Measurements from ENCODE around the gene FUCA1. TPM values are rescaled to one million over a fixed set of nuclear protein-coding genes. Genes with fewer than 3 reads are reported as not detected.

The FUCA1 gene
- total RNA-seq, 4 donors from 2014 or later, result 10.1 to 32.2 (median 17.5) TPM

DNA sequence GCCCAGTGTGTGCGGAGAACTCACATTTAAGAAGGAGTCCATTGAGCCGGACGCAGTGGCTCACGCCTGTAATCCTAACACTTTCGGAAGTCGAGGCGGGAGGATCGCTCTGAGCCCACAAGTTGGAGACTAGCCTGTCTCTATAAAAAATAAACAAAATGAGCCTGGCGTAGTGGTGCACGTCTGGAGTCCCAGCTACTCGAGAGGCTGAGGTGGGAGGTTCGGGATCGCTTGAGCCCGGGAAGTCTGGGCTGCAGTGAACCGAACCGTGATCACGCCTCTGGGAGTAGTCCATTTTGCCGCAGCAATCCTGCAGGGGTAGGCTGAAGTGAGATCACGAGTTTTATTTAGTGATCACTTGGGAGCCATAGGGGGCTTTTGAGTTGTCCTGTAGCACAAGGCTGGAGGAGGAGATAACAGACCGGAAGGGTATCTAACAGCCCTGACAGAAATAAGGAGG is 497 bp upstream of the FUCA1 start:
- peak overlapping the region; percentile 79 to 83 (median 82) for H3K27ac ChIP-seq
- WGBS, 2 donors, result 11 to 18% methylated on average over 17 to 19 of the region's 20 CpGs
- no peak for DNase-seq
- peaks cover 0 to 19% (median 3%) of the 10 kb centered on the region in 3 donors for H3K36me3 ChIP-seq
- no peak for TF ChIP-seq POLR2A (IDR thresholded peaks at IDR 0.05)
- H3K4me1 ChIP-seq, result peaks cover 11 to 35% (median 14%) of the 10 kb centered on the region in 3 donors
- no peaks in the 10 kb centered on the region for H3K9me3 ChIP-seq
- no peaks in the 10 kb centered on the region for H3K27me3 ChIP-seq
- H3K4me3 ChIP-seq, result peak overlapping the region; percentile 73 to 89 (median 82)
- intact Hi-C loops (cut with DNase I), result loop anchor here (10.0 kb wide), 1 partner anchor 64 kb away; the partner anchor contains the start of gene GALE

DNA sequence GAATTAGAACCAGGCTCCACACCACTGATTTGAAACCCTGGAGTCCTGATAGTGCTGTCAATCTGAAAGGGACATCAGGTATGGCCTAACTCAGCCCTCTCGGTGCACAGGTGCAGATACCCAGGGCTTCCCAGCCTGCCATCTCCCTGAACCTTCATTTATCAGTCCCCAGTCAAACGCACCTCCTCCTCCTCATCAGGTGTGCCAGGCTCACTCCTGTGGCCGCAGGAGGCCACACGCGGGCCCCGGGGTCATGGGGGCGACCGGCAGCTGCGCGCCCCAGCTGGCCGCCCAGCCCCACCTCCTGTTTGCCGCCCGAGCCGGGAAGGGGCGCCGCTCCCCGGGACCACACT is 572 bp downstream of the FUCA1 start:
- Histone ChIP-seq H3K4me3 (peak overlapping the region; percentile 73 to 89 (median 82)), H3K27ac (peak overlapping the region; percentile 79 to 83 (median 82)), H3K36me3 (peaks cover 0 to 30% (median 3%) of the 10 kb centered on the region in 3 donors), H3K4me1 (peaks cover 11 to 35% (median 14%) of the 10 kb centered on the region in 3 donors), H3K27me3 (no peaks in the 10 kb centered on the region), H3K9me3 (no peaks in the 10 kb centered on the region)
- no peak for DNase-seq
- intact Hi-C loops (cut with DNase I), result loop anchor here (10.0 kb wide), 1 partner anchor 63 kb away; the partner anchor contains the start of gene GALE
- WGBS, 2 donors, result 8 to 23% methylated on average over 2 of the region's 17 CpGs
- no peak for TF ChIP-seq POLR2A (IDR thresholded peaks at IDR 0.05)
- no peak for TF ChIP-seq CTCF (IDR thresholded peaks at IDR 0.05)

- no peak for DNase-seq
- Histone ChIP-seq H3K4me3 (no peak overlapping the region), H3K27me3 (no peaks in the 10 kb centered on the region), H3K9me3 (no peaks in the 10 kb centered on the region), H3K36me3 (peaks cover 0 to 46% (median 3%) of the 10 kb centered on the region in 3 donors), H3K27ac (no peak overlapping the region), H3K4me1 (peaks cover 11 to 35% (median 14%) of the 10 kb centered on the region in 3 donors)
- TF ChIP-seq CTCF (IDR thresholded peaks at IDR 0.05) (no peak), POLR2A (IDR thresholded peaks at IDR 0.05) (no peak)
- WGBS, 2 donors, result 72 to 79% methylated on average over 4 of the region's 4 CpGs
- intact Hi-C loops (cut with DNase I), result loop anchor here (10.0 kb wide), 1 partner anchor 61 kb away; the partner anchor contains the start of gene GALE
Observed at GRCh38 chr1:23865543-23865930, 2.6 kb downstream of the FUCA1 start.

DNA sequence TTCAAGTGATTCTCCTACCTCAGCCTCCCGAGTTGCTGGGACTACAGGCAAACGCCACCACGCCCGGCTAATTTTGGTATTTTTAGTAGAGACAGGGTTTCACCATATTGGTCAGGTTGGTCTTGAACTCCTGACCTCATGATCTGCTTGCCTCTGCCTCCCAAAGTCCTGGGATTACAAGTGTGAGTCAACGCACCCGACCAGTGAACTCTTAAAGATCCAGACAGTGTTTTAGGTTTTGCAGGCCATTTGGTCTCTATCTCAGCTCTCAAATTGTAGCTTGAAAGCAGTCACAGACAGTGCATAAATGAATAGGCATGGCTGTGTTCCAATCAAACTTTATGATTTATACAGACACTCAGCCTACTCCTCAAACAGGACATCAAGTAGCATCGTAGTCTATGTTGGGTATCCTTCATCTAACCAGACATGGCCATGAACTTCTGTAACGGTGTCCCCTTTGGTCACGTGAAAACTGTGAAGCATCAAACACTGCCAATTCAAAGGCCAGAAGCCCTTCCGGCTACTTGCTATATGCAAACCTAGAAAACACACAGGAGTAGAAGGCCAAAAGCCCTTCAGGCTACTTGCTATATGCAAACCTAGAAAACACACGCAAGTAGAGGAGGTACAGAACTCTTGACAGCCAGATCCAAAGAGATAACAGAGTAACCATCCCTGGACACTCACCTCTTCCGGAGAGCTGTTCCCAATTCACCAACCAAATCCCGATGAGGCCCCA is 3.1 kb downstream of the FUCA1 start:
- no peaks in the 10 kb centered on the region for H3K27me3 ChIP-seq
- intact Hi-C loops (cut with DNase I), result loop anchor here (10.0 kb wide), 1 partner anchor 60 kb away; the partner anchor contains the start of gene GALE
- DNase-seq, result no peak
- H3K9me3 ChIP-seq, result no peaks in the 10 kb centered on the region
- WGBS, 2 donors, result 90 to 94% methylated on average over 11 to 13 of the region's 13 CpGs
- H3K4me3 ChIP-seq, result no peak overlapping the region
- no peak overlapping the region for H3K27ac ChIP-seq
- TF ChIP-seq POLR2A (IDR thresholded peaks at IDR 0.05) (no peak), CTCF (IDR thresholded peaks at IDR 0.05) (no peak)
- peaks cover 0 to 50% (median 3%) of the 10 kb centered on the region in 3 donors for H3K36me3 ChIP-seq
- peaks cover 11 to 35% (median 14%) of the 10 kb centered on the region in 3 donors for H3K4me1 ChIP-seq

- WGBS, 2 donors, result 77 to 83% methylated on average over 3 of the region's 3 CpGs
- intact Hi-C loops (cut with DNase I), result loop anchor here (10.0 kb wide), 1 partner anchor 58 kb away; the partner anchor contains the start of gene GALE
- H3K36me3 ChIP-seq, result peaks cover 0 to 74% (median 3%) of the 10 kb centered on the region in 3 donors
Observed at GRCh38 chr1:23862640-23863039, 5.5 kb downstream of the FUCA1 start.

More at GRCh38 chr1:23862640-23863039, 5.5 kb downstream of the FUCA1 start:
- Histone ChIP-seq H3K27me3 (no peaks in the 10 kb centered on the region), H3K4me1 (peaks cover 9 to 22% (median 11%) of the 10 kb centered on the region in 3 donors), H3K27ac (no peak overlapping the region), H3K9me3 (no peaks in the 10 kb centered on the region), H3K4me3 (no peak overlapping the region)
- no peak for TF ChIP-seq POLR2A (IDR thresholded peaks at IDR 0.05)
- TF ChIP-seq CTCF (IDR thresholded peaks at IDR 0.05), result no peak
- DNase-seq, result no peak
